HG02970 (cell line): ENCODE measurements around the gene TAGLN2.
"Not testable (repeated sequence)": the region's sequence is repeated elsewhere in the genome, so short reads cannot be mapped to it uniquely, and the experiment has no call there.

Source experiments
- ATAC-seq: cut with Tn5 transposase; IDR thresholded peaks from one replicate; pipeline ENCODE4 v1.9.1; 2021; ENCODE audit warnings: mild to moderate bottlenecking, moderate library complexity, moderate number of reproducible peaks; ENCODE audit not compliant: unreplicated experiment, low FRiP score

Gene TAGLN2

GRCh38 chr1:159908031-159908940 is 17.0 kb downstream of the TAGLN2 start:
- no peak for ATAC-seq

DNA sequence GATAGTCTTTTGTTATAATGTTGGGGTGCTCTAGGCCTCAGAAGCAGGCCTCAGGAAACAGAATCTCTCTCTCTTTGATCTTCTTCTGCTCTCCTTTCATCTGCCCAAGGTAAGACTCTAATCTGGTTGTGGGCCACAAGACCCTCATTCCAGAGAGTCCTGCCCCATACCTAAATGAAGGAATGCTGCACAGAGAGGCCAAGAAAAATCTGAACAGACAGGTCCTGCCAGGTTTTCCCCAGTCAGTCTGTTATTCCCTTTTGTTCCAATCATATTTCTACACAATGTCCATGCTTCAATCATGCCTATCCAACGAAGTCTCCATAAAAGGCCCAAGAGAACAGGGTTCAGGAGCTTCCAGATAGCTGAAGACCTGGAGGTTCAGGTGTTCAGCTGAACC is 18.3 kb downstream of the TAGLN2 start:
- no peak for ATAC-seq

DNA sequence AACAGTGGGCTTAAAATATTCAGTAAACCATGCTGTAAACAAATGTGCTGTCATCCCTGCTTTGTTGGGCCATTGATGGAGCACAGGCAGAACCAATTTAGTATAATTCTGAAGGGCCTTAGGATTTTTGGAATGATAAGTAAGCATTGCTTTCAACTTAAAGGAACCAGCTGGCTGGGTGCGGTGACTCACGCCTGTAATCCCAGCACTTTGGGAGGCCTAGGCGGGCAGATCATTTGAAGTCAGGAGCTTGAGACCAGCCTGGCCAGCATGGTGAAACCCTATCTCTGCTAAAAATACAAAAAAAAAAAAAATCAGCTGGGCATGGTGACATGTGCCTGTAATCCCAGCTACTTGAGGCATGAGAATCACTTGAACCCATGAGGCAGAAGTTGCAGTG is 21.3 kb downstream of the TAGLN2 start:
- ATAC-seq = not testable (repeated sequence)

DNA sequence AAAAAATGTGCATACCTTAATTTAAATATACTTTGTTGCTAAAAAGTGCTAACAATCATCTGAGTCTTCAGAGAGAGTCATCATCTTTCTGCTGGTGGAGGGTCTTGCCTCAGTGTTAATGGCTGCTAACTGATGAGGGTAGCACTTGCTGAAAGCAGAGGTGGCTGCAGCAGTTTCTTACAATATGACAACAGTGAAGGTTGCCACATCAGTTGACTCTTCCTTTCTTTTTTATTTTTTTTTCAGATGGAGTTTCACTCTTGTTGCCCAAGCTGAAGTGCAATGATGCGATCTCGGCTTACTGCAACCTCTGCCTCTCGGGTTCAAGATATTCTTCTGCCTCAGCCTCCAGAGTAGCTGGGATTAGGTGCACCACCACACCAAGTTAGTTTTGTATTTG is 22.8 kb downstream of the TAGLN2 start:
- ATAC-seq = no peak

GRCh38 chr1:159900755-159901360 is 24.4 kb downstream of the TAGLN2 start:
- no peak for ATAC-seq

GRCh38 chr1:159900086-159900680 is 25.1 kb downstream of the TAGLN2 start, which contains the start of gene CFAP45:
Gene CFAP45, minus strand, starts transcription at chr1:159900165. Its CDS starts 67 bp downstream, at chr1:159900098.
- ATAC-seq = no peak

GRCh38 chr1:159899634-159900033 is 25.7 kb downstream of the TAGLN2 start:
- not testable (repeated sequence) for ATAC-seq

DNA sequence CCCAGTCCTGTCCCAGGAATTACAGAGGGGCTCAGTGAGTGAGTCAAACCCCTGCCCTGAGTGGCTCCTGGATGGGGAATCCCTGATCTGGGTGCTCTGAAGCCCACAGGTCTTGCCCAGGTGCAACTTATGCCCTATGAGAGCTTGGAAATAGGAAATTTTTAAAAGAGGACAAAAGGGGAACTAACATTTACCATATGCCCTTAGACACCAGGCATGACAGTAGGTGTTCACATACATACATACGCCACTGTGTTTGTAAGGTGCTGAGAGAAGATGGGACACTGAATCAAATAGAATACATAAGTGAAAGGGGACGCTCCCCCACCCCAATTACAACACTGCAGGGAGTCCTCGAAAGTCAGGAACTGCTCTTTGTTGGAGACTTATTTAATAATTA is 26.8 kb downstream of the TAGLN2 start:
- no peak for ATAC-seq

GRCh38 chr1:159897962-159898361 is 27.3 kb downstream of the TAGLN2 start:
- no peak for ATAC-seq

DNA sequence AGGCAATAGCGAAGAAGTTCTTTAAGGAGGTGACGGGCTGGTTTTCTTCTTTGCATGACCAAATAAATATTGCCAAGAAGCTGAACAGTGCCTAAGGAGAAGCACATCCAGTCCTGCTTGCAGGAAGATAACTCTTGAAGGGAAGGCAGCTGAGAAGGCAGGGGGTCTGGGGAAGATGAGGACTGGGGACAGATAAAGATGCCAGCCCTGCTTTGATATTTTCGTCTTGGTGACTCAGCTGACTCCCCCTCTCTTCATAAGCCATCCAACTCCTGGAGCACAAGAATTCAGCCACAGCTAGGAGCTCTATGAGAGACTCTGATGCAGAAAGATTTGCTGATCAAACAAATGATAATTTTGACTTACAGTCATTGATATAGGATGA is 28.8 kb downstream of the TAGLN2 start:
- no peak for ATAC-seq

- ATAC-seq = no peak
Observed at GRCh38 chr1:159895836-159896545, 29.3 kb downstream of the TAGLN2 start.

GRCh38 chr1:159895286-159895685 is 30.0 kb downstream of the TAGLN2 start:
- no peak for ATAC-seq

- no peak for ATAC-seq
Observed at GRCh38 chr1:159892944-159893343, 32.4 kb downstream of the TAGLN2 start.

- ATAC-seq = no peak
Observed at GRCh38 chr1:159891275-159892157, 33.8 kb downstream of the TAGLN2 start.

- ATAC-seq = no peak
Observed at GRCh38 chr1:159890390-159890789, 34.9 kb downstream of the TAGLN2 start.

DNA sequence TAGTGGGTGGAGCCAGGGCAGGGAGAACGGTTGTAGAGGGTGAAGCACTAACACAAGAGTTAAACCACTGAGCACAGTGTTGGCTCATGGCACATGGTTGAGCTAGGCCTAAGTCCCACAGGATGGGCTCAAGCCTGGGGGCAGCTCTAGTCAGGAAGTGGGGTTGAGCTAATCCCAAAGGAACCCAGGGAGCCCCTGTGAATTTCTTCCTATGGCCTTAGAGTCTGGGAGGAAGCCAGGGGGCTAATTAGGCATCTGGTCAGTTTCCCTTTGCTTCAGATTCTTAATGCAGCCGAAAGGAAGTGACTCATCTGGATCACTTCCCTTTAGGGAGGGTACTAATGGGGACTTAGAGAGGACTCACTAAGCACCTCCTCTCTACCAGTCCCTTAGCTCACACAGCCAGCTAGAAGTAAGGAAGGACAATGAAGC is 35.5 kb downstream of the TAGLN2 start:
- ATAC-seq = peak; percentile 74

DNA sequence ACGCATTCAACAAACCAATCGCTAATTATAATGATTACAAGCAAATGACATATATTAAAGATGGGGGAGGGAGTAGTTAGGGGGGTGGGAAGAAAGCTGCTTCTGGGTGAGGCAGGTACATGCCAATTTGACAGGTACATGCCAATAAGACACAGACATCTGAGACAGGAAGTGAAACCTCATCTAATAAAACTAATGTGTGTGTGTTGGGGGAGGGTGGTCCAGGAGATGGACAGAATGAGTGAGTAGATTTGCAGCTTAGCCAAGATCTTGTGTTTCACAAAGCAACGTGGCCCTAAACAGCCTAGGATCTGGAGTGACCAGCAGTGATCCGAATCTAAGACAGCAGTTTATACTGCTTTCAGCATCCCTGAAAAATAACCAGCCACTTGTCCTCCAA is 36.1 kb downstream of the TAGLN2 start:
- ATAC-seq = no peak

DNA sequence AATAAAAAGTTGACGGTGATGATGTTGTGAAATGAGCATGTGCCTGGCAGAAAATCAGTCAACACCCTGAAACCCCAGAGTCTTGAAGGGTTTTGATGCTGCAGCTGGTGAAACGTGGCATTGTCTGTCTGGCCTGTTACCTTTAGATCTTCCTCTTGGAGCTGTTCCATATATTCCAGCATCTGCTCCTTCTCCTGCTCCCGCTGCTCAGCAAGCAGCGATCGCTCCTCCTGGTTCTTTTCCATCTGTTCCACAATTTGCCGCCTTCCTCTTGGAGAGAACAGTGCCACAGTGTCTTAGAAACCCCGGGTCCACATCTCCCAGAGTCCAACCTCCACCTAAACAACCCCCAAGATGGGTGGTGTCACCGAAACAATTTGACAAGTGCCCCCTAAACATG is 41.0 kb downstream of the TAGLN2 start:
- no peak for ATAC-seq

DNA sequence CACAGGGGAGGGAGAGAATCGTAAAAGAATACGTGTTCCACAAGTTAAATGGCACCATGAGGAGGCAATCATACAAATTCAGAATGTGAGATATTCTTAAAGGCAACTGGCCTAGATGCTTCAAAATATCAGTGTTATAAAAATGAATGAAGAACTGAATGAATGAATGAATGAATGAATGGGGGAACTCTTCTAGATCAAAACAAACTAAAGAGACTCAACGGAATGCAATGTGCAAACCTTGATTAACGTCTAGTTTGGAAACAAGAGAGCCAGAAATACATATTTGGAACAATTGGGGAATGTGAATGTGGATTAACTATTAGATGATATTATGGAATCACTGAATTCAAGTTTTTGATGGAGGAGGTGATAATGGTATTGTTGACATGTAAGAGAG is 42.2 kb downstream of the TAGLN2 start:
- no peak for ATAC-seq

- ATAC-seq = no peak
Observed at GRCh38 chr1:159882527-159882862, 42.8 kb downstream of the TAGLN2 start.
